PC-3 (cell line): ENCODE data around the gene IRS2. TPM values are rescaled to one million over a fixed set of nuclear protein-coding genes. Genes with fewer than 3 reads are reported as not detected.
"Not testable (repeated sequence)": the region's sequence is repeated elsewhere in the genome, so short reads cannot be mapped to it uniquely, and the experiment has no call there.

ENCODE experiments used
- ATAC-seq: fragments of 200-7000 bp; cut with Tn5 transposase; 2 replicates; pipeline ENCODE4 v1.9.1; 2020; ENCODE audit warnings: mild to moderate bottlenecking, moderate library complexity
- BruUV-seq: library from RNA; stranded (reverse); fragments of 400-500 nt; replicated peaks from 2 replicates; lab custom pipeline; 2021; lab: Mats Ljungman, UMichigan
- CTCF ChIA-PET: fragments of 300-600 bp; sonication (Branson Sonifier 250); formaldehyde crosslinking; loops from one replicate; lab custom pipeline; 2022; ENCODE audit warnings: antibody characterized with exemption; lab: Charles Lee
- POLR2A ChIA-PET: fragments of 300-600 bp; sonication (Branson Sonifier 250); formaldehyde crosslinking; loops from one replicate; lab custom pipeline; 2022; ENCODE audit warnings: antibody characterized with exemption; ENCODE audit not compliant: unreplicated experiment; lab: Charles Lee
- DNase-seq: peaks from one replicate; pipeline ENCODE4 v3.0.0-alpha.2; 2015
- H2AFZ ChIP-seq: fragments of 300-600 bp; sonication (generic); 2 replicates; pipeline ENCODE4 v1.6.0; 2016; ENCODE audit warnings: antibody characterized with exemption, low read length
- H3F3A ChIP-seq: fragments of 300-600 bp; sonication (generic); one replicate; pipeline ENCODE4 v1.6.0; 2017; ENCODE audit warnings: antibody characterized with exemption, low read length, control low read depth, mild to moderate bottlenecking; ENCODE audit not compliant: unreplicated experiment
- H3K27ac ChIP-seq: fragments of 300-600 bp; sonication (generic); 2 replicates; pipeline ENCODE4 v1.5.1; 2016; ENCODE audit warnings: mild to moderate bottlenecking, low read length
- H3K27me3 ChIP-seq: fragments of 300-600 bp; sonication (generic); 2 replicates; pipeline ENCODE4 v1.6.1; 2016; ENCODE audit warnings: low read length, mixed read lengths
- H3K36me3 ChIP-seq: fragments of 300-600 bp; sonication (generic); 2 replicates; pipeline ENCODE4 v1.6.1; 2016; ENCODE audit warnings: low read depth, mixed run types, low read length, mixed read lengths
- H3K4me1 ChIP-seq: fragments of 300-600 bp; sonication (generic); 2 replicates; pipeline ENCODE4 v1.5.1; 2016; ENCODE audit warnings: low read length; ENCODE audit not compliant: insufficient read depth
- H3K4me2 ChIP-seq: fragments of 300-600 bp; sonication (generic); 2 replicates; pipeline ENCODE4 v1.6.0; 2016; ENCODE audit warnings: low read length
- H3K4me3 ChIP-seq: fragments of 300-600 bp; sonication (generic); 2 replicates; pipeline ENCODE4 v1.5.1; 2016; ENCODE audit warnings: mild to moderate bottlenecking, low read length, mixed read lengths
- H3K79me2 ChIP-seq: fragments of 300-600 bp; sonication (generic); 2 replicates; pipeline ENCODE4 v1.6.1; 2017; ENCODE audit warnings: low read length, mixed read lengths
- H3K9ac ChIP-seq: fragments of 300-600 bp; sonication (generic); 2 replicates; pipeline ENCODE4 v1.6.0; 2016; ENCODE audit warnings: mild to moderate bottlenecking, low read length
- H3K9me2 ChIP-seq: fragments of 300-600 bp; sonication (generic); replicated peaks from 2 replicates; pipeline ENCODE4 v1.6.1; 2016; ENCODE audit warnings: mixed run types, low read length, mixed read lengths
- H3K9me3 ChIP-seq: fragments of 300-600 bp; sonication (generic); 2 replicates; pipeline ENCODE4 v1.6.1; 2016; ENCODE audit warnings: low read length, mixed read lengths
- H4K20me1 ChIP-seq: fragments of 300-600 bp; sonication (generic); 2 replicates; pipeline ENCODE4 v1.6.1; 2016; ENCODE audit warnings: low read length, mixed read lengths
- CTCF ChIP-seq: fragments of 300-600 bp; sonication (generic); conservative IDR thresholded peaks from 2 replicates; pipeline ENCODE4 v1.5.1; 2017; ENCODE audit warnings: antibody characterized with exemption, low read depth, mild to moderate bottlenecking, low read length
- EZH2 ChIP-seq: fragments of 300-600 bp; sonication (generic); IDR thresholded peaks from one replicate; pipeline ENCODE4 v1.6.1; 2017; ENCODE audit warnings: antibody characterized with exemption, mild to moderate bottlenecking, low read length; ENCODE audit not compliant: unreplicated experiment
- EZH2phosphoT487 ChIP-seq: fragments of 300-600 bp; sonication (generic); IDR thresholded peaks from 2 replicates; pipeline ENCODE4 v1.6.1; 2018; ENCODE audit warnings: mild to moderate bottlenecking, antibody characterized with exemption, low read length, borderline replicate concordance
- intact Hi-C: fragments of 100-400 bp; cut with micrococcal nuclease; formaldehyde crosslinking; loops from 2 replicates; pipeline ENCODE4 v1.9.0; 2023
- total RNA-seq: library from RNA; depleted of rRNA; stranded (reverse); fragments of >200 nt; gene quantifications from 2 replicates; pipeline ENCODE4 v1.2.3, GENCODE V29; 2014

The IRS2 gene
- total RNA-seq, 1 experiment from 2014 or later, result 5.6 TPM

GRCh38 chr13:109833940-109834339 is 47.6 kb upstream of the IRS2 start:
- intact Hi-C loops, result no loop called here
- CTCF ChIA-PET, result no interaction called here
- Histone ChIP-seq H3K27ac (no peak overlapping the region), H3K27me3 (no peaks in the 10 kb centered on the region), H3K9ac (no peak overlapping the region), H3K4me1 (no peaks in the 10 kb centered on the region), H3K36me3 (no peaks in the 10 kb centered on the region), H3K9me2 (no peaks in the 10 kb centered on the region), H3F3A (no peaks in the 10 kb centered on the region), H3K4me3 (no peak overlapping the region), H3K79me2 (no peaks in the 10 kb centered on the region), H4K20me1 (no peaks in the 10 kb centered on the region), H3K9me3 (no peaks in the 10 kb centered on the region), H3K4me2 (no peak overlapping the region), H2AFZ (no peak overlapping the region)
- BruUV-seq, result no TSS peak
- DNase-seq (no peak), ATAC-seq (no peak)
- TF ChIP-seq CTCF (no peak), EZH2 (no peak), EZH2phosphoT487 (no peak)
- POLR2A ChIA-PET, result no interaction called here

- Histone ChIP-seq H2AFZ (no peak overlapping the region), H3K4me1 (no peaks in the 10 kb centered on the region), H3F3A (no peaks in the 10 kb centered on the region), H3K9me2 (no peaks in the 10 kb centered on the region), H3K9me3 (no peaks in the 10 kb centered on the region), H4K20me1 (no peaks in the 10 kb centered on the region), H3K4me2 (no peak overlapping the region), H3K36me3 (no peaks in the 10 kb centered on the region), H3K4me3 (no peak overlapping the region), H3K9ac (no peak overlapping the region), H3K27ac (no peak overlapping the region), H3K79me2 (no peaks in the 10 kb centered on the region), H3K27me3 (no peaks in the 10 kb centered on the region)
- ChIA-PET CTCF (no interaction called here), POLR2A (no interaction called here)
- TF ChIP-seq EZH2 (no peak), EZH2phosphoT487 (no peak), CTCF (no peak)
- DNase-seq (no peak), ATAC-seq (no peak)
- BruUV-seq, result no TSS peak
- intact Hi-C loops, result no loop called here
Observed at GRCh38 chr13:109833071-109833470, 46.7 kb upstream of the IRS2 start.

GRCh38 chr13:109828591-109829316 is 42.4 kb upstream of the IRS2 start:
- H3K9me2 ChIP-seq, ATAC-seq, CTCF ChIA-PET, H3K9me3 ChIP-seq, H3K79me2 ChIP-seq, H3K27me3 ChIP-seq, H3K9ac ChIP-seq, H3K36me3 ChIP-seq, POLR2A ChIA-PET, DNase-seq, H3K4me2 ChIP-seq, H3K4me3 ChIP-seq, intact Hi-C loops, BruUV-seq, H2AFZ ChIP-seq, H3K4me1 ChIP-seq, H3K27ac ChIP-seq, H3F3A ChIP-seq, H4K20me1 ChIP-seq: not testable (repeated sequence)

GRCh38 chr13:109823201-109823600 is 36.8 kb upstream of the IRS2 start:
- H3K27me3 ChIP-seq, POLR2A ChIA-PET: not testable (repeated sequence)

More at GRCh38 chr13:109823201-109823600, 36.8 kb upstream of the IRS2 start:
- H3K4me2 ChIP-seq, ATAC-seq, H3K9me3 ChIP-seq, H3K36me3 ChIP-seq, H3K4me3 ChIP-seq, H4K20me1 ChIP-seq, H3F3A ChIP-seq, H3K9ac ChIP-seq, CTCF ChIA-PET, H3K9me2 ChIP-seq, intact Hi-C loops, H3K79me2 ChIP-seq, H2AFZ ChIP-seq, H3K27ac ChIP-seq, DNase-seq, H3K4me1 ChIP-seq, BruUV-seq: not testable (repeated sequence)
